GM18867 (cell line): Measurements from ENCODE around the gene FAM168B.
A peak's percentile ranks its signal among the peaks of the same experiment; 100 is the strongest.
"Not testable (repeated sequence)": the region's sequence is repeated elsewhere in the genome, so short reads cannot be mapped to it uniquely, and the experiment has no call there.

ENCODE experiments used
- ATAC-seq: cut with Tn5 transposase; IDR thresholded peaks from one replicate; pipeline ENCODE4 v1.9.1; 2021; ENCODE audit warnings: mild to moderate bottlenecking, moderate library complexity; ENCODE audit not compliant: unreplicated experiment

FAM168B gene, protein sequence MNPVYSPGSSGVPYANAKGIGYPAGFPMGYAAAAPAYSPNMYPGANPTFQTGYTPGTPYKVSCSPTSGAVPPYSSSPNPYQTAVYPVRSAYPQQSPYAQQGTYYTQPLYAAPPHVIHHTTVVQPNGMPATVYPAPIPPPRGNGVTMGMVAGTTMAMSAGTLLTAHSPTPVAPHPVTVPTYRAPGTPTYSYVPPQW

DNA sequence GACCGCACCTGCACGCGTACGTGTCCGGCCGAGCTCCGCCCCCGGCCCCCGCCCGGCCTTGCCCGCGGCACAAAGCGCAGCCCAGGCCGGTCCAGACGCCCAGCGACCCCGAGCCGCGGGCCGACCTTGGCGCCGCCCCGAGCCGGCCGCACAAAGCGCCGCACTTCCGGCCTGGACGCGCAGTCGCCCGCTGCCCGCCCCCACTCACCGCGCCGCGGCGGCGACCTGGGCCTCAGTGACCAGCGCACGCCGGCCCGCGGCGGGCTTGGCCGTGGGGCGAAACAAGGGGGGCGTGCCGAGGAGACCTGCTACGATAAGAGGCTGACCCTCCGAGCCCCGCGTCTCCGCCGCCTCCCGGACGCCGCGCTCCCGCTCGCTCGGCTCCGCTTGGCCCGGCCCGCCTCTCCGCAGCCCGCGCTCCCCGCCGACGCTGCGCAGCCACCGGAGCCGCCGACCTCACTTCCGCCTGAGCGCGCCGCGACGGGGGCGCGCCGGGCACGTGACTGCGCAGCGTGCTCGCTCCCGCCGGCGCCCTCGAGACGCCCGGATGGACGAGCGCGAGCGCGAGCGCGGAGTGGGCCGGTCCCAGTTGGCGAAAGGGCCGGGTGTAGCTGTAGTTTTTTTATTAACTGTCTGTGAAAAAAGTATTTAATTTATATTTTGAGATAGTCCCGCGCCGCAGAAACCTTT lies at the start of gene FAM168B:
TSS of gene FAM168B (minus strand) at position 455 of the 690 bp plus-strand sequence. CDS start 10,814 bp downstream, outside the sequence.
- ATAC-seq: peak; percentile 82

DNA sequence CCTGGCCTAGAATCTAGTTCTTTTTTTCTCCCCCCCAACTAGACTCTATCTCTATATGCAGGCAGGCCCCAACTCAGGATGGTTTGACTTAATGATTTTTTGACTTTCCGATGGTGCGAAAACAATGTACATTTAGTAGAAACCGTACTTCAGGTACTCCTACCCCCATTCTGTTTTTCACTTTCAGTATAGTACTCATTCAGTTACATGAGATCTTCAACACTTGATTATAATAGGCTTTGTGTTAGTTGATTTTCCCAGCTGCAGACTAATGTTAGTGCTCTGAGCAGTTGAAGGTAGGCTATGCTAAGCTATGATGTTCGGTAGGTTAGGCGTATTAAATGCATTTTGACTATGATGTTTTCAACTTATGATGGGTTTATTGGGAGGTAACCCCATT lies 49.6 kb upstream of the FAM168B start:
- no peak for ATAC-seq

DNA sequence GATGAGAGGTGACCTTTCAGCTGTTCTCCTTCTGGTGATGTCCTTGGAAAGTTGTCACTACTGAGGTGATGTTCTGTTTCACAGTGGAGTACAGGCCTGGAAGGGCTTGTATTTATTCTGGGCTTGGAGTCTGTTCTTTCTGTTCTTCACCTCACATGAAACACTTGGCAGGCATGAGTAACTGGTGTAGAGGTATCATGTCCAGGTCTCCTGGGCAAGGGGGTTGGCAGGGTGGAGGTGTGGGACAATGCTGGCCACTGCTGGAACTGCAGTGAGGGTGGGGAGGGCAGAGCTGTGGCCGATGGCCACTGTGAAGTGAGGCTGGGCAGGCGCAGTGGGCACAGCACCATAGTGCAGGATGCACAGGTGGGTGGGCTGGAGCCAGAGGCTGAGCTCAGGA lies 47.3 kb upstream of the FAM168B start:
- ATAC-seq: no peak

DNA sequence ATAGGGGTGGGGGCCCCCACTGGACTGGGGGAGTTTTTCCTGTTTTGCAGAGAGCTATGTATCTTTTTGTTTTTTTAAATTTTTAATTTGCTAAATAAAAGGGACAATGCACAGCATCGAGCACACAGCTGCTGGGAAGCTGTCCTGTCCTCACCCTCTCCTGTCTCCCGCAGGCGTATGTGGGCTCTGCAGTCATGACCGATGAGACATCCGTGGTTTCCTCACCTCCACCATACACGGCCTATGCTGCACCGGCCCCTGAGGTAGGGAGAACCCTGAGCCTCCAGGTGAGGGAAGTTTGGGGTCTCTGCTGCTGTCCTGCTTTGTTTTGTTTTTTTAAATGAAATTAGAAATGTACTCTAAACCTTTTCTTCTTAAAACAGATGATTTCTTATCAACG lies 39.5 kb upstream of the FAM168B start:
- ATAC-seq: no peak

DNA sequence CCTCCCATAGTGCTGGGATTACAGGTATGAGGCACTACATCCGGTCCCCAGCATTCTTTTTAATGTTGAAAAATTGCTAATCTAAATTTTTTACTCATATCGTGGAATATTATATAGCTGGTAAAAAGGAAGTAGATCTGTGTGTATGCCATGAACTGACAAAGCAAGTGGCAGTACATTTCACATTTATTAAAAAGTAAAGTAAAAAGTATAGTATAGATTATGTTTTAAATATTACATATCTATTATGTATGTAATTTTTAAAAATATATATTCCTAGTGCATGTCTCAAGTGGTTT lies 37.0 kb upstream of the FAM168B start:
- ATAC-seq: no peak

DNA sequence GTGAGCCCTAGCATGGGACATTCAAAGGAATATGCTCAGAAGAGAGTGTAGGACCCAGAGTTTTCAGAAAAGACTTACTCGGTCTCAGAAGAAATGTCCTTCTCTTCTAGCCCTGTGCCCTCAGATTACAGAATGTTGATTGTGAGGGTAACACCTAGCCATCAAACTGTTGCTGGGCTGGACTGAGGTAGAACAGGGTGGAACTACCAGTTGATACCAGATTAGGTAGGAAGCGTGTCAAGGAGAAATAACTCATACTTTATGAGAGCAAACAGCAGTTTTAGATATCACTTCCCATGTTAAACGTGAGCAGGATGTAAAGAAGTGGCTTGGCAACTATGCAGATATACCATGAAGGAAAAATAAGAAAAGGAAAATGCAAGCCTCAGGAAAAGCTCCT lies 34.7 kb upstream of the FAM168B start:
- ATAC-seq: no peak

DNA sequence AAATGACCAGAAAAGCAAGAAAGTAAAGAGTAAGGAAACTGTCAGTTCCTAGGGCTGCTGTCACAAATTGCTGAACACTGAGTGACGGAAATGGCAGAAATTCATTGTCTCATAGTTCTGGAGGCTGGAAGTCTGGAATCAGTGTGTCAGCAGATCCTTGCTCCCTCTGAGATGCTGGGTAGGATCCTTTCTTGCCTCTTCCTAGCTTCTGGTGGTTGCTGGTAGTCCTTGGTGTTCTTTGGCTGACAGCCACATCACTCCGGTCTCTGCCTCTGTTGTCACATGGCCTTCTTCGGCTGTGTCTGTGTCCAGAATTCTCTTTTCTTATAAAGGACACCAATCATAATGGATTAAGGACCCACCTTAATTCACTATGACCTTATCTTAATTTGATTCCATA lies 33.8 kb upstream of the FAM168B start:
- ATAC-seq: no peak

DNA sequence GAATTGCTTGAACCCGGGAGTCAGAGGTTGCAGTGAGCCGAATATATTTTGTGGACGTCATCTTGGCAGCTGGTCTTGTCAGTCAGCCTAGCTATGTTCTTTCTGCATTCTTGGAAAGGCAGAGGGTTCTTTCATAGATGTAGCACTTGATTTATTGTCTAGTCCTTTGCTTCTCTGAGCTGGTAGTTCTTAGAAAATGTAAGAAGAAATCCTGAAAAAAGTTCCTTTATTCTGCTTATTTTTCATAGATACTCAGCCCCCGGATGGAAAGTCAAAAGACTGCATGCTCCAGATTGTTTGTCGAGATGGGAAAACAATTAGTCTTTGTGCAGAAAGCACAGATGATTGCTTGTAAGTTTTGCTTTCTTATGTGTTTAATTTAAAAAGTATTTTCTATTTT lies 33.2 kb upstream of the FAM168B start:
- no peak for ATAC-seq

DNA sequence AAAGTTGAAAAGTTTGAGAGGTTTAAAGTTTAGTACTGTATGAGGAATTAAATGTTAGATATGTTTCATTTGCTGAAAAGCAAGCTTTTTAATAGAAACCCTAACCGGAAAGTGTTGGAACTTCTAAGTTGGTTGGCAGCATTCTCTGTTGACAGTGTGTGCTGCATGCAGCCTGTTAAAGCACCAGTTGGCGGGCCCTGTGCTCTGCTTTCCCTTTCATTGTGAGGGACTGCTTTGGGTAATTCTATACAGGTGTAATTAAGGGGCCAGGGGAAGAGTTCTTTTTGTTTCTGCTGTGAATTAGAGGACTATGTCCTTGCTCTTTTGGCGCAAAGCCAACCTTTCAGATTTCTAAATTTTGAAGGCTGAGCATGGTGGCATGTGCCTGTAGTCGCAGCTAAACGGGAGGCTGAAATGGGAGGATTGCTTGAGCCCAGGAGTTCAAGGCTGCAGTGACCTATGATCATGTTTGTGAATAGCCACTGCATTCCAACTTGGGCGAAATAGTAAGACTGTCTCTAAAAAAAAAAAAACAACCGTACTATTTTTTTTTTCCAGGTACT lies 32.0 kb upstream of the FAM168B start:
- no peak for ATAC-seq

DNA sequence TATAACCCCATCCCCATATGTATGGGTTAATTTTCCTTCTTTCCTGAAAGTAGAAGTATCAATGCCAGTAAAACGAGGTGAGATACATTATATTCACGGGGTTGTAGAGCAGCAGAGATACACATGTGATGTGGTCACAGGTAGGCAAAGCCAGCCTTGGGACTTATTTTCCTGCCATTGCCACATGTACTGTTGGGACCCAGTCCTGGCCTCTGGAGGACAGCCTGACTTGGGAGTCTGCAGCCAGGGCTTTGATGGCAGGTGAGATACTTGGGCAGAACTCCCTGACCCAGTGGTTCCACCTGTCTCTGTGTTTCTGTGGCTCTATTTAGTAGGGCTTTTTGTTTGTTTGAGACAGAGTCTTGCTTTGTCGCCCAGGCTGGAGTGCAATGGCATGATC lies 29.9 kb upstream of the FAM168B start:
- no peak for ATAC-seq

DNA sequence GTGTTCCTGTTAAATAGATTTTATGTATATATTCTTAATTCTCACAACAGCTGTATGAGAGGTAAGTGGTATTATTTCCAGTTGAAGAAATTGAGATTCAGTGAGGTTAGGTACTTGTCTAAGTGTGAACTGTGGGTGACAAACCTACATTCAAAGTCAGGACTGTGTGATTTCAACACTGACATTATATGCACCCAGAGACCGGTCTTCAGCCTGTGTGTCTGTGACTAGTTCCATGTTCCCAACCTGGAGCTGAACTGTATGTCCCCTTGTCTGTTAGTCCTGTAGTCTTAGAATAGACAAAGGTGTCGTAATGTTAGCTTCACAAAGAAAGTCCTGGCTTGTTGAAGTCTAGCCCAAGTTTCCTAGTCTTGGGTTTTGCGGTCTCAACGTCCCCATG lies 29.2 kb upstream of the FAM168B start:
- no peak for ATAC-seq

DNA sequence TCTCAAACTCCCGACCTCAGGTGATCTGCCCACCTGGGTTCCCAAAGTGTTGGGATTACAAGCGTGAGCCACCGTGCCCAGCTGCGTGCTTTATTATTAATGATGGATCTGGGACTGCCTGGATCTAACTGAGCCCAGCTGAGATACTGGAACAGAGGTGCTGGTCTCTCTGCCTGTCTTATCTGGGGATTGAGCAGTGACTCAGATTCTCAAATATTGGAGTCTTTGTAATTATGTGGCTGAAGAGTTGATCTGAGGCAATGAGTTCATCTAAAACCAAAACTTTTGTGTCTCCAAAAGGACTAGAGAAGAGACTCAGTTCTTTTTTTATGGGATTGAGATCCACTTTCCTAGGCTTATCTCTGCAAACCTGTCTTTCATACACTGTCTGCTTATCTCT lies 28.2 kb upstream of the FAM168B start:
- ATAC-seq: no peak

DNA sequence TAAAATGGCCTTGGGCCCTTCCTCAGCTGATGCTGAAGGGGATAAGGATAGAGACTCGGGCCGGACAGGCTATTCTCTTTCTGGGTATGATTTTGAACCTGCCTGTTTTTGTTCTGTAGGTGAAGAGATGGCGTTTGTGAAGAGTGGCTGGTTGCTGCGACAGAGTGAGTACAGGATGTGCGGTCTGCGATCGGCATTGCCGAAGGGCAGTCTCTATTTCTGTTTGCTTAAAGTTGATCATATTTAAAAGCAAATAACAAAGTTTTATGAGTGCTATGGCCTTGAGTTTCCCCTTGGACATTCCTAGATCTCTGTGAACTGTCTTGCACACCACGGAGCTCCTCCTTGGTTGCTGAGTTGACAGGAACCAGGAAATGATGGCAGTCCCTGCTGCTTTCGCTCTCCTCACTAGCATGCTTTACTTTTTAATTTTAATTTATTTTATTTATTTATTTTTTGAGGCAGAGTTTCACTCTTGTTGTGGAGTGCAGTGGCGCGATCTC lies 27.6 kb upstream of the FAM168B start:
- no peak for ATAC-seq

DNA sequence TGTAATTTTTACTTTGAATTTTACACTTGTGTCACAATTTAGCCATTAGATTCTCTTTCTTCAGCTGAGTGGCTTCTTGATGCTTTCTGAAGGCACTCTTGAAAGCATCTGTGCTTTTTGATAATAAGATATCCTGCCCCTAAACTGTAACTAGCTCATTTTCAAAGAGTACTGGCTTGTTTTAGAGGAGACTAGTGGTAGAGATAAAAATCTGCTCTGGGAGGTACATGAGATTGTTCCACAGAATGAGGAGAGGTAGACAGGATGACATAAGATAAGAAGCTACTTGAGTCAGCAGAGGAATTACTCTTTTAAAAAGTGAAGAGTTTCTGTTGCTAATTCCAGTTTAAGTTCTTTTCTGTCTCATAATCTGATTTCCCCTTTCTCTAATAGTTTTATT lies 22.5 kb upstream of the FAM168B start:
- no peak for ATAC-seq

DNA sequence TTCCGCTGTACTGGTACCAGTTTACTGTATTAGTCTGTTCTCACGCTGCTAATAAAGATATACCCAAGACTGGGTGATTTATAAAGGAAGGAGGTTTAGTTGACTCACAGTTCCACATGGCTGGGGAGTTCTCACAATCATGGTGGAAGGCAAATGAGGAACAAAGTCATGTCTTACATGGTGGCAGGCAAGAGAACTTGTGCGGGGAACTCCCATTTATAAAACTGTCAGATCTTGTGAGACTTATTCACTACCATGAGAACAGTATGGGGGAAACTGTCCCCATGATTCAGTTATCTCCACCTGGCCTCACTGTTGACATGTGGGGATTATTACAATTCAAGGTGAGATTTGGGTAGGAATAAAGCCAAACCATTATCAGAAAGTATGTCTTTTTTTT lies 21.7 kb upstream of the FAM168B start:
- not testable (repeated sequence) for ATAC-seq

DNA sequence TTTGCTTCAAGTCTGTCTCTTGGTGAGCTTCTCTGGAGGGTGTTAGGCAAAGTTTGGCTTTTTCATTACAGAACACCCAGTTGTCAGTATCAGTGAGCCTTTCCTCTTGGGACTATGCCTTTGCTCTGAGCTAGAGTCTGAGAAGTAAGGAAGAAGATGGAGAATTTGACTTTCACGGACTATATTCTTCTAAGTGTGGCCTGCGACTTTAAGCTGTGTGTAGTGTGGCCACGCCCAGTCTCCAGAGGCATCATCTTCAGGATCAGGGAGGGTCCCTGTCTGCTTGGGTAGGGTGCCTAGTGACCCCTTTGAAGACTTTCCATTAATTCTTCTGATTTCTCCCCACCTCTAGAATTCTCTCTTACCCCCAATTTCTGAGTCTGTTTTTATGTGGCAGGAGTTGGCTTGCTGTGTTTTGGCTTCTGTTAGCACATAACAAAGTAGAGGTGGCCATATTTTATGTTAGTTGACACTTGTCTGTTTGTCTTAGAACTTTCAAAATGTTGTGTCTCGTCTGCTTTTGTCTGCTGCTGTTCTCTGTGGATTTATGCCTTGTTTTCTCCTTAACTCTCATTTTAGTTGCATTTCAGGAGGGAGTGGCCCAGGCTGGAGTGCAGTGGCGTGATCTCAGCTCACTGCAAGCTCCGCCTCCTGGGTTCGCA lies 20.4 kb upstream of the FAM168B start:
- ATAC-seq: no peak

DNA sequence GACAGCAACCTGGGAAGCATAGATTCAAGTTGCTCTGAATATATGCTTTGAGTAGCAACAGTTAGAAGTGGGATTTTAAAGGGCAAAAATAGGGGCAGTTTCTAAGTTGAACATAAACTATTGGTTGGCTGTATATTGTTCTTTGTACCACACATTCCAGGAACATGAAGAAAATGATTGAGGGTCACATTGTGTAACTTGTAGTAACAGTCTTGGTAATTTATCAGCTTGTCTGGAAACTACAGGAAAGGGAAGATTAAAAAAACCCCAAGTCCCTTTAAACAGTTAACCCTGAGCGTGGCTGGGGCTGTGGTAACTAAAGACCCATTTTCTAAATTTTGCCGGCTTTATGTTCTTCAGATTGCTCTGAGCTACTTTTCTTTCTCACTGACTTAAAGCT lies 19.3 kb upstream of the FAM168B start:
- no peak for ATAC-seq

DNA sequence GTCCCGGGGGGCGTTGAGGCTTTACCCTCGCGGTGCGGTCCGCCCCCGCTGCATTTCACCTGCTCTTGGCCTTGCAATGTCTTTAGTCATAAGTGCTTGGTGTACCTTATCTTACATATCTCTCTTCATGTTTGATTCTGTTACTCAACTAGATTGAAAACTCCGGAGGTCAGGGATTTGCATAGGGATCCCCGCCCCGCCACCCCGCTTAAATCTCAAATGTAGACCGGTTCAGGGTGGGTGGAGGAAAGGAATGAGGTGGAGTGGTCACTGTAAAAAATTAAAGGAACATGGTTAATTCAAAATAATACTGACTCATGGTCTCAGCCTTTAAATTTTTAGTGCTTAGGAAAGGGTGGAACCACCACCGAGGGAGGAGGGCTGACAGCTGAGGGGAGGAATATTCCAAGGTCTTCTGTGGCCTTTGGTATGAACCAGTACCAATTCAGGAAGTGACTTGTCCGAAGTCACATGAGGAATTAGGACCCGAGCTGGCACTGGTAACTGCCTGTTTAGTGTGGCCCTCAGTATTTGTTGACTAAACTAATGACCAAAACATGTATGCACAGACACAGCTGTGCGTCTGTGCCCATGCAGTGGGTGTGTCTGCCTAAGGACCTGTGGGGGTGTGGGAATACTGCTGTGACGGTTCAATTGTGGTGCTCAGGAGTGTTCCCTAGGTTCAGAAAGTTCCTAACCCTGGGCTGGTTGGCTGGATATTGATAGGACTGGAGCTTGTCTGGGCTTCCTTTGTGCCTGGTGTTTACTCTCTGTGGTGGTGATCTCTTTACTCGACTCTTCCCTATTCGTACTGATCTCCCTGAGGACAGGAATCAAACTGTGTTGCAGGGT lies 12.9 kb upstream of the FAM168B start:
- peak; percentile 41 for ATAC-seq

DNA sequence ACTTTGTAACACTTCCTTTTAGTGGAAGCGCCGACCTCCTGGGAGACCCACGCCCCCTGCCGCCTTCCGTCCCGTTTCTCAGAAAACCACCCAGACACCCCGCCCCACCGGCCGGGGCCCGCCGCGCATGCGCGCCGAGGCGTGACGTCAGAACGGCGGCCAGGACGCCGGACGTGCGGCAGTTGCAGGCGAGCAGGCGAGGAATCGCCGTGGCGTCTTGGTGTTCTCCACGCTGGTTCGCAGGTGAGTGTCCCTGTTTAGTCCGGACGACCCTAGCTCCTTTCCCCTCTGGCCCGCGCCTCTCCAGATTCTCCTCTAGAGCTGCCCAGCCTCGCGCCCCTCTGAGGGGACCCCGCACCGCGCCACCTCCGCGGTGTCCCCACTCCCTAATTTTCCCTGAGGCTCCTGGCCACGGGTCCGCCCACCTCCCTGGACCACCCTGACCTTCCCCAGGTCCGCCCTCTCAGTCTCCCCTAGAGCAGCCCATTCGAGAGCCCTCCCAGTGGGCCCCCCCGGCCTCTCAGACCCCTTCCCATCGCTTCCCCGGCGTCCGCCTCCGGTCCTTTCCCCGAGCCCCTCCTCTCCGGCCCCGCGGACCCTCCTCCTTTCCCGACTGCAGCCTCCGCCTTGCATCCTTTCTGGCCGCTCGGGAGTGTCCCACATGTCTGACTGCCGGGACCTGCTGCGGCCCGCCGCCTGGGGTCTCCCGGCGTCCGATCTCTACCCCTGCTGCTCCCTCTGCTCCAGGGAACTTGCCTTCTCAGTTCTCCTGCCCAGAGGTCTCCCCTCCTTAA lies 12.1 kb upstream of the FAM168B start, which contains the start of gene PLEKHB2:
TSS of gene PLEKHB2 (plus strand) at position 181 of the 794 bp plus-strand sequence. CDS start 15,606 bp downstream, outside the sequence.
- peak; percentile 80 for ATAC-seq

DNA sequence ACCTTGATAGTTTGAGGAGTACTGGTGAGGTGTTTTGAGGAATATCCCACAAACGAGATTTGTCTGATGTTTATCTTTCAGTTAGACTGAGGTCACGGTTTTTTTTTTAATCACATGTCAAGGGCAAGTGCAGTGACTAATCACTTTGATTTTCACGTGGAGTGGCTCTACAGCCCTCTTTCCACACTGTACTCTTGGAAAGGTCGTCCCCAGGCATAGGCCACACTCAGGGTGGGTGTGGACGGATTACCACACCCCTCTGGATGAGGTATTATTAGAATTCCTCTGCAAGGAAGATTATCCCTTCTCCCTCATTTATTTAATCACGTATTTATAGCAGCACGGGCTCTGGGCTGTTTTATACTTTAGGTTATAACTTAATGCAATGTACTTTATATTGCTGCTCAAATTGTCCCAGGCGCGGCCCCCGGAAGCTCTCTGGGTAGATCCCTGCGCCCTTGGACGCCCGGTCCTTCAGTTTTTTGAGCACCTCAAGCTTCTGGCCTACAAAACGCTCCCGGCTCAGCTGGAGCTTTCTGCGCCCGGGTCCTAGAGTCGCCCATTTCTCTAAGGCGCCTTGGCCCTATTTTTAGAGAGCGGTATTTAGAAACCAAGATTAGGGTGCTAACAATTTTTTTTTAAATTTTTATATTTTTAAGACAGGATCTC lies 11.4 kb upstream of the FAM168B start:
- ATAC-seq: peak; percentile 73
